PC-3 (cell line): ENCODE measurements around the gene TNPO1. TPM values are rescaled to one million over a fixed set of nuclear protein-coding genes. Genes with fewer than 3 reads are reported as not detected.

Experiments used
- ATAC-seq: fragments of 200-7000 bp; cut with Tn5 transposase; 2 replicates; pipeline ENCODE4 v1.9.1; 2020; ENCODE audit warnings: mild to moderate bottlenecking, moderate library complexity
- BruUV-seq: library from RNA; stranded (reverse); fragments of 400-500 nt; replicated peaks from 2 replicates; lab custom pipeline; 2021; lab: Mats Ljungman, UMichigan
- CTCF ChIA-PET: fragments of 300-600 bp; sonication (Branson Sonifier 250); formaldehyde crosslinking; loops from one replicate; lab custom pipeline; 2022; ENCODE audit warnings: antibody characterized with exemption; lab: Charles Lee
- POLR2A ChIA-PET: fragments of 300-600 bp; sonication (Branson Sonifier 250); formaldehyde crosslinking; loops from one replicate; lab custom pipeline; 2022; ENCODE audit warnings: antibody characterized with exemption; ENCODE audit not compliant: unreplicated experiment; lab: Charles Lee
- DNase-seq: peaks from one replicate; pipeline ENCODE4 v3.0.0-alpha.2; 2015
- H2AFZ ChIP-seq: fragments of 300-600 bp; sonication (generic); 2 replicates; pipeline ENCODE4 v1.6.0; 2016; ENCODE audit warnings: antibody characterized with exemption, low read length
- H3F3A ChIP-seq: fragments of 300-600 bp; sonication (generic); one replicate; pipeline ENCODE4 v1.6.0; 2017; ENCODE audit warnings: antibody characterized with exemption, low read length, control low read depth, mild to moderate bottlenecking; ENCODE audit not compliant: unreplicated experiment
- H3K27ac ChIP-seq: fragments of 300-600 bp; sonication (generic); 2 replicates; pipeline ENCODE4 v1.5.1; 2016; ENCODE audit warnings: mild to moderate bottlenecking, low read length
- H3K27me3 ChIP-seq: fragments of 300-600 bp; sonication (generic); 2 replicates; pipeline ENCODE4 v1.6.1; 2016; ENCODE audit warnings: low read length, mixed read lengths
- H3K36me3 ChIP-seq: fragments of 300-600 bp; sonication (generic); 2 replicates; pipeline ENCODE4 v1.6.1; 2016; ENCODE audit warnings: low read depth, mixed run types, low read length, mixed read lengths
- H3K4me1 ChIP-seq: fragments of 300-600 bp; sonication (generic); 2 replicates; pipeline ENCODE4 v1.5.1; 2016; ENCODE audit warnings: low read length; ENCODE audit not compliant: insufficient read depth
- H3K4me2 ChIP-seq: fragments of 300-600 bp; sonication (generic); 2 replicates; pipeline ENCODE4 v1.6.0; 2016; ENCODE audit warnings: low read length
- H3K4me3 ChIP-seq: fragments of 300-600 bp; sonication (generic); 2 replicates; pipeline ENCODE4 v1.5.1; 2016; ENCODE audit warnings: mild to moderate bottlenecking, low read length, mixed read lengths
- H3K79me2 ChIP-seq: fragments of 300-600 bp; sonication (generic); 2 replicates; pipeline ENCODE4 v1.6.1; 2017; ENCODE audit warnings: low read length, mixed read lengths
- H3K9ac ChIP-seq: fragments of 300-600 bp; sonication (generic); 2 replicates; pipeline ENCODE4 v1.6.0; 2016; ENCODE audit warnings: mild to moderate bottlenecking, low read length
- H3K9me2 ChIP-seq: fragments of 300-600 bp; sonication (generic); replicated peaks from 2 replicates; pipeline ENCODE4 v1.6.1; 2016; ENCODE audit warnings: mixed run types, low read length, mixed read lengths
- H3K9me3 ChIP-seq: fragments of 300-600 bp; sonication (generic); 2 replicates; pipeline ENCODE4 v1.6.1; 2016; ENCODE audit warnings: low read length, mixed read lengths
- H4K20me1 ChIP-seq: fragments of 300-600 bp; sonication (generic); 2 replicates; pipeline ENCODE4 v1.6.1; 2016; ENCODE audit warnings: low read length, mixed read lengths
- CTCF ChIP-seq: fragments of 300-600 bp; sonication (generic); conservative IDR thresholded peaks from 2 replicates; pipeline ENCODE4 v1.5.1; 2017; ENCODE audit warnings: antibody characterized with exemption, low read depth, mild to moderate bottlenecking, low read length
- EZH2 ChIP-seq: fragments of 300-600 bp; sonication (generic); IDR thresholded peaks from one replicate; pipeline ENCODE4 v1.6.1; 2017; ENCODE audit warnings: antibody characterized with exemption, mild to moderate bottlenecking, low read length; ENCODE audit not compliant: unreplicated experiment
- EZH2phosphoT487 ChIP-seq: fragments of 300-600 bp; sonication (generic); IDR thresholded peaks from 2 replicates; pipeline ENCODE4 v1.6.1; 2018; ENCODE audit warnings: mild to moderate bottlenecking, antibody characterized with exemption, low read length, borderline replicate concordance
- intact Hi-C: fragments of 100-400 bp; cut with micrococcal nuclease; formaldehyde crosslinking; loops from 2 replicates; pipeline ENCODE4 v1.9.0; 2023
- total RNA-seq: library from RNA; depleted of rRNA; stranded (reverse); fragments of >200 nt; gene quantifications from 2 replicates; pipeline ENCODE4 v1.2.3, GENCODE V29; 2014

TNPO1 gene
- total RNA-seq, 1 experiment from 2014 or later = 187 TPM

- peaks cover 76% of the 10 kb centered on the region for H3K36me3 ChIP-seq
- no peaks in the 10 kb centered on the region for H3K27me3 ChIP-seq
- H3K27ac ChIP-seq = no peak overlapping the region
- TF ChIP-seq EZH2phosphoT487 (no peak), EZH2 (no peak), CTCF (no peak)
- no peaks in the 10 kb centered on the region for H3K4me1 ChIP-seq
- H3K79me2 ChIP-seq = peaks cover 80% of the 10 kb centered on the region
- DNase-seq = no peak
- H2AFZ ChIP-seq = no peak overlapping the region
- peaks cover 30% of the 10 kb centered on the region for H4K20me1 ChIP-seq
- H3K4me3 ChIP-seq = no peak overlapping the region
- ChIA-PET POLR2A (no interaction called here), CTCF (no interaction called here)
- H3K9me3 ChIP-seq = no peaks in the 10 kb centered on the region
- intact Hi-C loops = no loop called here
- no TSS peak for BruUV-seq
- no peak for ATAC-seq
- no peaks in the 10 kb centered on the region for H3F3A ChIP-seq
- no peak overlapping the region for H3K4me2 ChIP-seq
- no peak overlapping the region for H3K9ac ChIP-seq
- H3K9me2 ChIP-seq = no peaks in the 10 kb centered on the region
Measured at GRCh38 chr5:72859127-72859526, 42.7 kb downstream of the TNPO1 start.

GRCh38 chr5:72860499-72860898 is 44.0 kb downstream of the TNPO1 start:
- POLR2A ChIA-PET = interaction anchor here (0.7 kb wide), 1 partner anchor 53 kb away, joined by 21 read pairs; no protein-coding TSS in a partner anchor
- Histone ChIP-seq H3K4me1 (no peaks in the 10 kb centered on the region), H4K20me1 (peaks cover 21% of the 10 kb centered on the region), H3K9me3 (no peaks in the 10 kb centered on the region), H3K9ac (no peak overlapping the region), H3K36me3 (peaks cover 66% of the 10 kb centered on the region), H3K27me3 (no peaks in the 10 kb centered on the region), H2AFZ (no peak overlapping the region), H3K79me2 (peaks cover 66% of the 10 kb centered on the region), H3K27ac (no peak overlapping the region), H3K9me2 (no peaks in the 10 kb centered on the region), H3F3A (no peaks in the 10 kb centered on the region), H3K4me2 (no peak overlapping the region), H3K4me3 (no peak overlapping the region)
- no TSS peak for BruUV-seq
- ATAC-seq = no peak
- intact Hi-C loops = no loop called here
- no peak for TF ChIP-seq CTCF
- no peak for TF ChIP-seq EZH2phosphoT487
- TF ChIP-seq EZH2 = no peak
- no peak for DNase-seq
- CTCF ChIA-PET = no interaction called here

- Histone ChIP-seq H3K79me2 (peaks cover 4% of the 10 kb centered on the region; the same call in 1 of the 2 replicates), H3K27ac (no peak overlapping the region), H3K4me2 (no peak overlapping the region), H3K9ac (no peak overlapping the region), H3K9me3 (no peaks in the 10 kb centered on the region), H3K36me3 (peaks cover 61% of the 10 kb centered on the region), H3F3A (no peaks in the 10 kb centered on the region), H3K9me2 (no peaks in the 10 kb centered on the region), H2AFZ (no peak overlapping the region), H3K4me3 (no peak overlapping the region), H3K27me3 (no peaks in the 10 kb centered on the region), H3K4me1 (no peaks in the 10 kb centered on the region), H4K20me1 (0 out of 2 replicates have a peak, but pooled peaks cover 9% of the 10 kb centered on the region)
- TF ChIP-seq EZH2phosphoT487 (no peak), EZH2 (no peak), CTCF (no peak)
- DNase-seq (no peak), ATAC-seq (peak; percentile 42)
- CTCF ChIA-PET = no interaction called here
- POLR2A ChIA-PET = no interaction called here
- intact Hi-C loops = no loop called here
- no TSS peak for BruUV-seq
Measured at GRCh38 chr5:72871366-72872024, 55.0 kb downstream of the TNPO1 start.
